Endothelial cell (in vitro differentiated cells): ENCODE results near the gene SRC. TPM values are rescaled to one million over a fixed set of nuclear protein-coding genes. Genes with fewer than 3 reads are reported as not detected.

Experiments used
- DNase-seq: peaks from one replicate; pipeline ENCODE4 v3.0.0; 2021; ENCODE audit warnings: low spot score
- H3K27ac Mint-ChIP-seq: one replicate; pipeline ENCODE4 v1.8.0; 2021; ENCODE audit warnings: mixed read lengths, inconsistent platforms; ENCODE audit not compliant: unreplicated experiment
- H3K27me3 Mint-ChIP-seq: one replicate; pipeline ENCODE4 v1.8.0; 2021; ENCODE audit warnings: mild to moderate bottlenecking, moderate library complexity, mixed read lengths, inconsistent platforms; ENCODE audit not compliant: unreplicated experiment
- H3K36me3 Mint-ChIP-seq: one replicate; pipeline ENCODE4 v1.8.0; 2021; ENCODE audit warnings: mild to moderate bottlenecking, low read depth, mixed read lengths, inconsistent platforms; ENCODE audit not compliant: unreplicated experiment
- H3K4me1 Mint-ChIP-seq: one replicate; pipeline ENCODE4 v1.8.0; 2021; ENCODE audit warnings: mild to moderate bottlenecking, mixed read lengths, inconsistent platforms; ENCODE audit not compliant: unreplicated experiment
- H3K4me3 Mint-ChIP-seq: one replicate; pipeline ENCODE4 v1.8.0; 2021; ENCODE audit warnings: mild to moderate bottlenecking, mixed read lengths, inconsistent platforms; ENCODE audit not compliant: unreplicated experiment
- H3K9me3 Mint-ChIP-seq: one replicate; pipeline ENCODE4 v1.8.0; 2021; ENCODE audit warnings: mixed read lengths, inconsistent platforms; ENCODE audit not compliant: unreplicated experiment
- total RNA-seq: library from RNA; stranded (reverse); fragmentation: NEBNext Ultra II Directional; extraction: Animal tissue kit (Norgen Biotek cat#: 25700); gene quantifications from one replicate; pipeline ENCODE4 v1.2.1, GENCODE V29; 2021; ENCODE audit not compliant: unreplicated experiment
- TF ChIP-seq, protein P1 (sequence below): fragments of 200-600 bp; sonication (generic); IDR thresholded peaks from one replicate; pipeline ENCODE4 v1.5.0; 2021; ENCODE audit warnings: antibody characterized with exemption; ENCODE audit not compliant: unreplicated experiment

The SRC gene
- total RNA-seq, 1 donor from 2014 or later = 60.8 TPM

DNA sequence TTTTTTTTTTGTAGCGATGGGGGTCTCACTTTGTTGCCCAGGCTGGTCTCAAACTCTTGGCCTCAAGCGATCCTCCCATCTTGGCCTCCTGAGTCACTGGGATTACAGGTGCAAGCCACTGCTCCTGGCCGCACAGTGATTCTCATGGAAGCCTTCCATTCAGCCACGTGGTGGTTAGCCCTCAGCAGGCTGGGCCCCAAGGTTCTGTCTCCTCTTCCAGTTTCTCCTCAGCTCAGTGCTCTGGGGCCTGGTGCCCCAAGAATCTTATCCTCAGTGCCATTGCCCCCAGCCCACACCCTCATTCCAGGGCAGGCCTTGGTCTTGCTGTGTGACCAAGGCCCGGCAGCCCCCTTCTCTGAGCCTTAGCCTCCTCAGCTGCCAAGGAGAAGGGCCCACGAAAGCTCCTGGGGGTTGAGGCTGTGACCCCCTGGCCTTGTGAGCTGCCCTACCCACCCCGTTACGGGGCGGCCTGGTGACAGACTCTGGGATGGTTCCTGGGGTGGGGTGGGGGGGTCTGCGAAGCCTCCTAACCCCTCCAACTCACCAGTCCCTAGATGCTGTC is 16.4 kb downstream of the SRC start:
- Mint-ChIP-seq H3K27me3 (peaks cover 7% of the 10 kb centered on the region), H3K36me3 (peaks cover 30% of the 10 kb centered on the region), H3K27ac (no peak overlapping the region), H3K4me1 (peaks cover 3% of the 10 kb centered on the region), H3K4me3 (no peak overlapping the region), H3K9me3 (no peaks in the 10 kb centered on the region)
- DNase-seq = no peak
- TF ChIP-seq, protein P1, sequence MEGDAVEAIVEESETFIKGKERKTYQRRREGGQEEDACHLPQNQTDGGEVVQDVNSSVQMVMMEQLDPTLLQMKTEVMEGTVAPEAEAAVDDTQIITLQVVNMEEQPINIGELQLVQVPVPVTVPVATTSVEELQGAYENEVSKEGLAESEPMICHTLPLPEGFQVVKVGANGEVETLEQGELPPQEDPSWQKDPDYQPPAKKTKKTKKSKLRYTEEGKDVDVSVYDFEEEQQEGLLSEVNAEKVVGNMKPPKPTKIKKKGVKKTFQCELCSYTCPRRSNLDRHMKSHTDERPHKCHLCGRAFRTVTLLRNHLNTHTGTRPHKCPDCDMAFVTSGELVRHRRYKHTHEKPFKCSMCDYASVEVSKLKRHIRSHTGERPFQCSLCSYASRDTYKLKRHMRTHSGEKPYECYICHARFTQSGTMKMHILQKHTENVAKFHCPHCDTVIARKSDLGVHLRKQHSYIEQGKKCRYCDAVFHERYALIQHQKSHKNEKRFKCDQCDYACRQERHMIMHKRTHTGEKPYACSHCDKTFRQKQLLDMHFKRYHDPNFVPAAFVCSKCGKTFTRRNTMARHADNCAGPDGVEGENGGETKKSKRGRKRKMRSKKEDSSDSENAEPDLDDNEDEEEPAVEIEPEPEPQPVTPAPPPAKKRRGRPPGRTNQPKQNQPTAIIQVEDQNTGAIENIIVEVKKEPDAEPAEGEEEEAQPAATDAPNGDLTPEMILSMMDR = no peak

DNA sequence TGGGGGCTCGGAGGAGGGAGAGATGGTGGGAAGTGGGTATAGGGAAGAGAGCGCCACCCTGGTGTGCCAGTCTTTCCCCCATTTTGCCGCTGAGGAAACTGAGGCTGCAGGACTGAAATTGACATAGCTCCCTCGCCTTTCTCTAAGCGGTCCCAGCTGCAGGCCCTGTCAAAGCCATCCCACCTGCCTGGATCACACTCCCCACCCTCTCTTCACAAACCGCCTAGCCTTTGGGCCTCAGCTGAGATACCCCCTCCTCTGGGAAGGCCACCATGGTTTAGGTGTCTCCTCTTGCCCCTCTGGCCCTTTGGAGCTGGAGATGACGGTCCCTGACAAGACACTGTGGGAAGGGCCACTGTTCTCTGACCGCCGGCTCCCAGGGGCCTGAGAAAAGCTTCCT is 16.9 kb downstream of the SRC start:
- no peaks in the 10 kb centered on the region for H3K4me1 Mint-ChIP-seq
- peaks cover 26% of the 10 kb centered on the region for H3K36me3 Mint-ChIP-seq
- H3K27ac Mint-ChIP-seq = no peak overlapping the region
- no peaks in the 10 kb centered on the region for H3K9me3 Mint-ChIP-seq
- no peak overlapping the region for H3K4me3 Mint-ChIP-seq
- TF ChIP-seq, protein P1 = no peak
- peaks cover 3% of the 10 kb centered on the region for H3K27me3 Mint-ChIP-seq
- DNase-seq = no peak

DNA sequence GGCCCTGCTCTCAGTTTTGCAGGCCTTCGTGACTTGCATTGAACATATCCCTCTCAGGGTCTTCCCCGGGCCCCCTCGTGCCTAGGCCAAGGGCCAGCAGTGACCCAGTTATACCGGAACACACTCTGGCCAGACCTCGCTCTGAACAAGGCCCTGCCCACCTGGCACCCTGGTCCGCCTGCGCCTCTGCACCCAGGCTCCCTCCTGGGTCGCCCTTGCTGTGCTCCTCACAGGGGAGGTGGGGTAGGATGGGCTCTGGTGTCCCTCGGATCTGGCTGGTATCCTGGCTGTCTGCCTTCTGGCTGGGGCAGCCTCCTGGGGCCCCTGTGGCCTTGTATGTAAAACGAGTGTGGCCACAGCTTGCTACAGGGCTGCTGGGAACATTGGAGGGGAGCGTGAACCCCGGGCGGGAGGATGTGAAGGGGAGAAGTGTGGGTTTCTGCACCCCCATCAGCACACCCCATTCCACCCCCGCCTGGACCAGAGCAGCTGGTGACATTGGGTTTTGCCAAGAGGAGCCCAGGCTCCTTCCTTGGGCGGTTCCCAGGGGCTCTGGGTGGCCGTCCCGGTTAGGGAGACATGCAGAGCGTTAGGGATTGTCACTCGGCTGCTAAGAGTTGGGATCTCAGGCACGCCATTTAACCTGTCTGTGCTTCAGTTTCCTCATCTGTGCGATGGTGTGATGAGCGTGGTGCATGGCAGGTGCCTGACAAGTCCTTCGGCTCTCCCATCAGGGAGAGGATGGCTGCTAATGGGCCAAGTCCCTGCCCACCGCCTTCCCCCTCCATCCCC is 17.5 kb downstream of the SRC start:
- H3K36me3 Mint-ChIP-seq = peaks cover 26% of the 10 kb centered on the region
- no peak overlapping the region for H3K4me3 Mint-ChIP-seq
- no peak for DNase-seq
- no peaks in the 10 kb centered on the region for H3K4me1 Mint-ChIP-seq
- TF ChIP-seq, protein P1 = no peak
- no peaks in the 10 kb centered on the region for H3K9me3 Mint-ChIP-seq
- H3K27me3 Mint-ChIP-seq = peaks cover 3% of the 10 kb centered on the region
- H3K27ac Mint-ChIP-seq = no peak overlapping the region

DNA sequence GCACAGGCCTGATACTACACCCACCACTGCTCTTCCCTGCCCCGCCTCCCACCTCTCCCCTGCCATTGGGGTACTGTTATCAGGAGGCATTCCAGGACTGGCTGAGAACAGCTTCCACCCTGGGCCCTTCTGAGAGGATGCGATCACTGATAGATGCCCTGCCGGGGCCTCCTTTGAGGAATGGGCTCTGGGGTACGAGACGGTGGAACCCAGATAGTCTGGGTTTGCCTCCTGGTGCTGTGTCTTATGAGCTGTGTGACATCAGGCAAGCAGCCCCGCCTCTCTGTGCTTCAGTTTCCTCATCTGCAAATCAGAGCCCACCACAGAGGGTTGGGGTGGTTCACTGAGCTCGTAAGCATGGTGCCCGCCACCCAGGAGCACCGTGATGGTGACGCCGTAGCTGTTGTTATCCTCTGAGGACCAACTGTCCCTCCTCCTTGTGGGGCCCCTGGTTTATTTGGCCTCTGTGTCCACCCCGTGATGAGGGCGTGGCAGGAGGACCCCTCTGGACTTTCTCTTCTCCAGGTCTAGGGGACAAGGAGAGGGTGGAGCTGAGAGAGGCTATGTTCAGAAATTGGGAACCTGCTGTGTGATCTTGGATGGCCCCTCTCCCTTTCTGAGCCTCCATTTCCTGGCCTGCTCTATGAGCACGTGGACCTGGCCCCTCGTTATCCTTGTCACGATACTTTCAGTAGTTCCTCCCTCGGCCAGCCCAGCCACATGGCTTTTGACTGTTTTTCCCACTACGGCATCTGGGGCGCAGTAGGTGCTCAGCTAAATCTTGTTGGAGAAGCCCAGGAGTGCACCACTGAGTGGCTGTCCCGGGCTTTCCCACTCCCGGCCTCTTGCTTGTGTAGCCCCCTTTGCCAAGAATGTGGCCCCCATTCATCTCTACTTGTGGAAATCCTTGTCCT is 18.3 kb downstream of the SRC start:
- H3K27ac Mint-ChIP-seq = no peak overlapping the region
- no peak for DNase-seq
- no peak overlapping the region for H3K4me3 Mint-ChIP-seq
- peaks cover 3% of the 10 kb centered on the region for H3K27me3 Mint-ChIP-seq
- peaks cover 26% of the 10 kb centered on the region for H3K36me3 Mint-ChIP-seq
- TF ChIP-seq, protein P1 = no peak
- no peaks in the 10 kb centered on the region for H3K9me3 Mint-ChIP-seq
- no peaks in the 10 kb centered on the region for H3K4me1 Mint-ChIP-seq
